ENCODE measurements around the gene USP13.
A peak's percentile ranks its signal among the peaks of the same experiment; 100 is the strongest.

The USP13 gene

DNA sequence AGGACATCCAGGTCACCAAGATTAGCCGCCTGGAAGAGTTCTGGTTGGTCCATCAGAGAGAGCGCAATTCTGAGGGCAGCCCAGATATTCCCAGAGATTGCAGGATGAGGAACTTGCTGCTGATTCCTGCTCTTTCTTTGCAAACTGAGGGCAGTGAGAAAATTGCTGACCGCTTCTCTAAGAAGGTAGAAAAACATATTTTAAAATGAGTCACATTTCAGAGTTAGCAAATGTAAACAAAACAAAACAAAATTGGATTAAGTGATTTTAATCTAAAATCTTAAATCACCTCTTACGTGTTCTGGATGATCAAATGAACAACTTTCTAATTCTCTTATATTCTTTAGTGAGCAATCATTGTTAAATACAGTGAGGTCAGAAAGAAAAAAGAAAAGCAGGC lies 149.0 kb downstream of the USP13 start:
- peak; percentile 39 for DNase-seq

DNA sequence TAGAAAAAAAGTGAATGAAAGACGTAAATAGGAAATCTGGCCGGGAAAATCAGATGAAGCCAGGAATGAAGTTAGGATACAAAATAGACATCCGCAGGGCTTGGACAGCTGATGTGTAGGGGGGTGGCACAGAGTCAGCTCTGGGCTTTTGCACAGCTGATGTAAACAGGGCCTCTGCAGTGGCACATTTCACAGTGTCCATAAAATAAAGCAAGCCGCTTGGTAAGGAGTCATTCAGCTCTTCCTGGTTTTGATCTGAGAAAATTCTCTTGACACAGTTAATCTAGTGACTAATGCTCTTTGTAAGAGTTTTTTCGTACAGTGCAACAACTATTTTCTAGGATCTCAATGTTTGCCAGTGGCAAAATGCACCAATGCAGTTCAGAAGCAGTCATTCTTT lies 153.3 kb downstream of the USP13 start:
- DNase-seq = no peak

GRCh38 chr3:179807588-179807987 lies 154.7 kb downstream of the USP13 start:
- DNase-seq = no peak

- DNase-seq = no peak
Measured at GRCh38 chr3:179809639-179810038, 156.8 kb downstream of the USP13 start.

DNA sequence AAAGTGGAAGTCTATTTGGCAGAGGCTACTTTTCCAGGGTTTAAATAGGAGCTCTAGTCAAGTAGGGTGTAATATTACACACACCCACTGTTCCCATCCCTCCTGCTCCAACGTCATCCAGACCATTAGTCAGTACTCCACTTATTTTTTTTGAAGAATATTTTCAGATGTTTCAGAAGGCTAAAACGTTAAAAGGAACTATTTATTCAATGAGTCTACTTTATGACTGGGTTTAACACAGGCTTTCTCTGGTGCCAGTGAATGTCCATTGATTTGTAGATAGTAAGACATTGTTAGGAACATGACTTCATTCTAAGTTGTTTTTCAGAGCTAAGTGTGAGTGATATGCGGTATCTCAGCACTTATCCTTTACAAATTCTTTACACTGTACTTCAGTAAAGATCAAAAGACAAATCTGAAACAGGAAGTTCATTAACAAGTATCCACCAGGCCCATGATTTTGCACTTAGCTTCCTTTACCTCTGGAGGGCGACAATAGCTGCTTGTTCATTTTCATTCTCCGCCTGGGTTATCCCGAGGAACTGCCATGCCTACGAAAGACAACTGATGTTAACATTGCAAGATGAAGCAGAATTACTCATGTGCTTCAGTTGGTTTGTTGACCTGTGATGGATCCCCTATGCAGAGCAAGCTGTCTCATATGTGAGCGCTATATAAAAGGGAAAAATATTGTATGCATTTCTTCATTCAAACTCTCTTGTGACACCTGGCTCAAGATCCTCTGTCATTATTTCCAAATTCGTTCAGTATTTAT lies 158.7 kb downstream of the USP13 start:
- peak; percentile 84 for DNase-seq

GRCh38 chr3:179812096-179812382 lies 159.2 kb downstream of the USP13 start:
- DNase-seq = no peak

DNA sequence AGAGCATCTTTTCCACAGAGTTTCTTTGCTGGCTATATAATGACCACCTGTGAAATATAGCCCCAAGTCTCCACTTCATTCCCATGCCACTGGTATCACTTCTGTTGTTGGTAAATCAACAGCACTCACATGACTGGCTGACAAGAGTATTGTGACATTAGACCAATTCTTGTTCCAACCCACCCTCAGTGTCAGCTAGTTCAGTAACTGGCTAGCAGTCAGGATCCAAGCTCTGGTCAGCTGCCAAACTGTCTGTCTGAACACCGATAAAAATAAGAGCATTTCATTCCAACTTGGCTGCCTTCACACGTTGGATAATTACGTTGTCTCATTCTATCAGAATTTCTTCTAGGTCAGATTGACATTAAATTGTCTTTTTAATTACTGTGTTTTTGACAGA lies 166.5 kb downstream of the USP13 start:
- no peak for DNase-seq

GRCh38 chr3:179822296-179822695 lies 169.5 kb downstream of the USP13 start:
- DNase-seq = no peak

GRCh38 chr3:179825527-179826246 lies 172.8 kb downstream of the USP13 start:
- no peak for DNase-seq

- DNase-seq = no peak
Measured at GRCh38 chr3:179826247-179826637, 173.4 kb downstream of the USP13 start.

DNA sequence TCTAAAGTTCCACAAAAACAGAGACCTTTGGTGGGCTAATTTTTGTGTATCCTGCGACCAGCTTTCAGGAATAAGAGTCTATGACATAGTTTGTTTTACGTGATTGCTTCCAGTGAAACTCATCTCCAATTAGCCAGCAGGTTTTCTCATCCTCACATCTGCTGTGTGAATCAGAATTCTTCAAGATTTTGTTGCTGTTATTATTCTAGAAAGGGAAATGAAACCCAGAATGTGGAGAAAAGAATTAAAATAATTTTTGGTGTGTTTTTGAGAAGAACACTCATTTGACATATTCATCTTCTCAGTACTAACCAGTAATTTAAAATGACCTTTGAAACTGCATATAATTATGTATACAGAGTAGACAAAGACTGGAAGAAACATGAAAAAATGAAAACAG lies 175.9 kb downstream of the USP13 start:
- DNase-seq = no peak

GRCh38 chr3:179829401-179829800 lies 176.6 kb downstream of the USP13 start:
- DNase-seq = peak; percentile 13

GRCh38 chr3:179832333-179832854 lies 179.6 kb downstream of the USP13 start:
- DNase-seq = no peak

GRCh38 chr3:179833294-179833693 lies 180.5 kb downstream of the USP13 start:
- DNase-seq = no peak

- DNase-seq = peak; percentile 60
Measured at GRCh38 chr3:179837374-179837773, 184.5 kb downstream of the USP13 start.
